CD14-positive monocyte (primary cell): ENCODE measurements around the gene TPK1. TPM values are rescaled to one million over a fixed set of nuclear protein-coding genes. Genes with fewer than 3 reads are reported as not detected.
A peak's percentile ranks its signal among the peaks of the same experiment; 100 is the strongest.
"Not testable (repeated sequence)": the region's sequence is repeated elsewhere in the genome, so short reads cannot be mapped to it uniquely, and the experiment has no call there.

Source experiments
- DNase-seq, 3 donors: peaks; one replicate each; pipeline ENCODE4 v3.0.0-alpha.2; 2011 to 2022
- H2AFZ ChIP-seq: 2 replicates; pipeline ENCODE4 v1.6.0; 2012; ENCODE audit warnings: mild to moderate bottlenecking, low read depth, low read length, inconsistent platforms; ENCODE audit not compliant: insufficient read depth, poor library complexity, severe bottlenecking
- H3K27ac ChIP-seq, 2 donors: 1 replicate in 1 of 2; 2 replicates in 1 of 2; pipeline ENCODE4 v1.5.1; 2012 to 2013; ENCODE audit warnings: low read length in 2 of 2, control low read depth in 1 of 2, inconsistent platforms in 1 of 2, low read depth in 1 of 2, mild to moderate bottlenecking in 1 of 2
- H3K27me3 ChIP-seq, 2 donors: one replicate each; pipeline versions ENCODE4 v1.6.0 to v1.6.1; 2011 to 2013; ENCODE audit warnings: low read length in 2 of 2; ENCODE audit not compliant: control insufficient read depth in 2 of 2, insufficient read depth in 2 of 2
- H3K36me3 ChIP-seq, 2 donors: replicated peaks in 1 of 2; 1 replicate in 1 of 2; 2 replicates in 1 of 2; pipeline versions ENCODE4 v1.5.1 to v1.6.1; 2012 to 2013; ENCODE audit warnings: low read length in 2 of 2, control low read depth in 1 of 2, inconsistent platforms in 1 of 2, mild to moderate bottlenecking in 1 of 2; ENCODE audit not compliant: insufficient read depth in 2 of 2, control insufficient read depth in 1 of 2
- H3K4me1 ChIP-seq, 2 donors: 1 replicate in 1 of 2; 2 replicates in 1 of 2; pipeline versions ENCODE4 v1.5.1 to v1.6.1; 2012 to 2013; ENCODE audit warnings: low read length in 2 of 2, control low read depth in 1 of 2, inconsistent platforms in 1 of 2, mild to moderate bottlenecking in 1 of 2, moderate library complexity in 1 of 2; ENCODE audit not compliant: insufficient read depth in 2 of 2, control insufficient read depth in 1 of 2
- H3K4me2 ChIP-seq: replicated peaks from 2 replicates; pipeline ENCODE3; 2012; ENCODE audit warnings: low read length, moderate library complexity, mild to moderate bottlenecking; ENCODE audit not compliant: poor library complexity, severe bottlenecking; ENCODE audit errors: extremely low read depth
- H3K4me3 ChIP-seq, 3 experiments: fragments of 200-600 bp in 1 of 3; sonication (generic) in 1 of 3; replicated peaks in 1 of 3; 1 replicate in 2 of 3; 2 replicates in 1 of 3; pipeline ENCODE4 v1.5.1; 2011 to 2013; ENCODE audit warnings: low read length in 3 of 3, mild to moderate bottlenecking in 3 of 3, control low read depth in 2 of 3, low read depth in 2 of 3, inconsistent platforms in 1 of 3, moderate library complexity in 1 of 3
- H3K79me2 ChIP-seq: 2 replicates; pipeline ENCODE4 v1.6.0; 2012; ENCODE audit warnings: mild to moderate bottlenecking, control low read depth, inconsistent platforms, low read length, moderate library complexity; ENCODE audit not compliant: insufficient read depth
- H3K9ac ChIP-seq: 2 replicates; pipeline ENCODE4 v1.6.0; 2017; ENCODE audit warnings: low read length, mild to moderate bottlenecking; ENCODE audit not compliant: insufficient read depth, poor library complexity, severe bottlenecking
- H3K9me3 ChIP-seq, 2 donors: replicated peaks in 1 of 2; 1 replicate in 1 of 2; 2 replicates in 1 of 2; pipeline versions ENCODE4 v1.5.1 to v1.6.1; 2012 to 2013; ENCODE audit warnings: low read length in 2 of 2, control low read depth in 1 of 2; ENCODE audit not compliant: control insufficient read depth in 1 of 2, insufficient read depth in 1 of 2
- H4K20me1 ChIP-seq: 2 replicates; pipeline ENCODE4 v1.6.0; 2012; ENCODE audit warnings: mild to moderate bottlenecking, low read length, control low read depth, moderate library complexity; ENCODE audit not compliant: insufficient read depth
- H3K27ac Mint-ChIP-seq, 7 donors: one replicate each; pipeline ENCODE4 v1.8.0; 2020; ENCODE audit warnings: mild to moderate bottlenecking in 7 of 7, mixed read lengths in 7 of 7, moderate library complexity in 6 of 7, inconsistent platforms in 2 of 7
- H3K27me3 Mint-ChIP-seq, 3 donors: one replicate each; pipeline ENCODE4 v1.8.0; 2021 to 2022; ENCODE audit warnings: low read depth in 3 of 3, mild to moderate bottlenecking in 3 of 3, mixed read lengths in 3 of 3, moderate library complexity in 3 of 3, inconsistent platforms in 1 of 3
- H3K36me3 Mint-ChIP-seq, 2 donors: one replicate each; pipeline ENCODE4 v1.8.0; 2020; ENCODE audit warnings: mixed read lengths in 2 of 2, inconsistent platforms in 1 of 2, mild to moderate bottlenecking in 1 of 2
- H3K4me1 Mint-ChIP-seq: one replicate; pipeline ENCODE4 v1.8.0; 2020; ENCODE audit warnings: mild to moderate bottlenecking, mixed read lengths
- H3K4me3 Mint-ChIP-seq, 2 donors: one replicate each; pipeline ENCODE4 v1.8.0; 2020; ENCODE audit warnings: mild to moderate bottlenecking in 2 of 2, mixed read lengths in 2 of 2, moderate library complexity in 1 of 2
- H3K9me3 Mint-ChIP-seq, 7 donors: one replicate each; pipeline ENCODE4 v1.8.0; 2020 to 2022; ENCODE audit warnings: mixed read lengths in 7 of 7, mild to moderate bottlenecking in 6 of 7, moderate library complexity in 6 of 7, inconsistent platforms in 2 of 7
- WGBS: methylation state at CpG from one replicate; pipeline ENCODE4 v1.1.5; 2013; ENCODE audit warnings: missing lambda C conversion rate; ENCODE audit not compliant: insufficient coverage; 5-methylcytosine and 5-hydroxymethylcytosine counted together
- intact Hi-C, 2 donors: fragments of 100-400 bp; cut with micrococcal nuclease; formaldehyde crosslinking; loops; one replicate each; pipeline versions ENCODE4 v1.15.0 to v1.15.1; 2023
- polyA plus RNA-seq, 3 donors: library from polyadenylated mRNA; depleted of rRNA in 1 of 3; unstranded in 2 of 3; stranded (reverse) in 1 of 3; fragments of 300-500 nt in 2 of 3; fragments of >200 nt in 1 of 3; fragmentation: Illumina TruSeq in 2 of 3; gene quantifications; 1 replicate in 2 of 3; 2 replicates in 1 of 3; pipeline ENCODE4 v1.2.3, GENCODE V29; 2012 to 2021
- TF ChIP-seq, protein P1 (sequence below): fragments of 200-600 bp; IDR thresholded peaks from one replicate; pipeline ENCODE4 v1.8.0; 2022; ENCODE audit warnings: antibody characterized with exemption, mild to moderate bottlenecking

The TPK1 gene
- polyA plus RNA-seq, 3 donors = 18.9 to 33.8 (median 33.1) TPM

DNA sequence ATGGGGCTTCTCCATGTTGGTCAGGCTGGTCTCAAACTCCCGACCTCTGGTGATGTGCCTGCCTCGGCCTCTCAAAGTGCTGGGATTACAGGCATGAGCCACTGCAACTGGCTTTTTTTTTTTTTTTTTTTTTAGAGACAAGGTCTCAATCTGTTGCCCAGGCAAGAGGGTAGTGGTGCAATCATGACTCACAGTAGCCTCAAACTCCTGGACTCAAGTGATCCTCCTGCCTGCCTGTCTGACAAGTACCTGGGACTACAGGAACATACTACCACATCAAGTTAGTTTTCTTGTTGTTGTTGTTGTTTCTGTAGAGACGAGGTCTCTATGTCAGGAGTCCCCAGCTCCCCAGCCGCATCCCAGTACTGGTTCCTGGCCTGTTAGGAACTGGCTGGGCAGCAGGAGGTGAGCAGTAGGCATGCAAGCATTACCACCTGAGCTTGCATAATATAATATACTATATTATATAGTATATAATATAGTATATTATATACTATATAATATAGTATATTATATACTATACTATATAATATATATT, 55.7 kb downstream of the TPK1 start:
- Histone ChIP-seq H3K4me1 (no peaks in the 10 kb centered on the region), H3K9me3 (no peaks in the 10 kb centered on the region), H3K79me2 (no peaks in the 10 kb centered on the region), H3K27ac (no peak overlapping the region), H3K4me2 (no peak overlapping the region), H2AFZ (no peak overlapping the region), H3K36me3 (no peaks in the 10 kb centered on the region), H3K4me3 (no peak overlapping the region), H3K27me3 (no peaks in the 10 kb centered on the region), H3K9ac (no peak overlapping the region), H4K20me1 (no peaks in the 10 kb centered on the region)
- no CpG with 5 or more reads among the region's 4 CpGs for WGBS
- no peaks in the 10 kb centered on the region for H3K36me3 Mint-ChIP-seq
- TF ChIP-seq, protein P1, sequence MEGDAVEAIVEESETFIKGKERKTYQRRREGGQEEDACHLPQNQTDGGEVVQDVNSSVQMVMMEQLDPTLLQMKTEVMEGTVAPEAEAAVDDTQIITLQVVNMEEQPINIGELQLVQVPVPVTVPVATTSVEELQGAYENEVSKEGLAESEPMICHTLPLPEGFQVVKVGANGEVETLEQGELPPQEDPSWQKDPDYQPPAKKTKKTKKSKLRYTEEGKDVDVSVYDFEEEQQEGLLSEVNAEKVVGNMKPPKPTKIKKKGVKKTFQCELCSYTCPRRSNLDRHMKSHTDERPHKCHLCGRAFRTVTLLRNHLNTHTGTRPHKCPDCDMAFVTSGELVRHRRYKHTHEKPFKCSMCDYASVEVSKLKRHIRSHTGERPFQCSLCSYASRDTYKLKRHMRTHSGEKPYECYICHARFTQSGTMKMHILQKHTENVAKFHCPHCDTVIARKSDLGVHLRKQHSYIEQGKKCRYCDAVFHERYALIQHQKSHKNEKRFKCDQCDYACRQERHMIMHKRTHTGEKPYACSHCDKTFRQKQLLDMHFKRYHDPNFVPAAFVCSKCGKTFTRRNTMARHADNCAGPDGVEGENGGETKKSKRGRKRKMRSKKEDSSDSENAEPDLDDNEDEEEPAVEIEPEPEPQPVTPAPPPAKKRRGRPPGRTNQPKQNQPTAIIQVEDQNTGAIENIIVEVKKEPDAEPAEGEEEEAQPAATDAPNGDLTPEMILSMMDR = no peak
- H3K4me1 Mint-ChIP-seq = no peaks in the 10 kb centered on the region
- intact Hi-C loops = no loop called here
- H3K27ac Mint-ChIP-seq = no peak overlapping the region
- H3K9me3 Mint-ChIP-seq = peaks cover 0 to 4% (median 0%) of the 10 kb centered on the region in 7 donors
- no peak overlapping the region for H3K4me3 Mint-ChIP-seq
- no peaks in the 10 kb centered on the region for H3K27me3 Mint-ChIP-seq
- no peak for DNase-seq

DNA sequence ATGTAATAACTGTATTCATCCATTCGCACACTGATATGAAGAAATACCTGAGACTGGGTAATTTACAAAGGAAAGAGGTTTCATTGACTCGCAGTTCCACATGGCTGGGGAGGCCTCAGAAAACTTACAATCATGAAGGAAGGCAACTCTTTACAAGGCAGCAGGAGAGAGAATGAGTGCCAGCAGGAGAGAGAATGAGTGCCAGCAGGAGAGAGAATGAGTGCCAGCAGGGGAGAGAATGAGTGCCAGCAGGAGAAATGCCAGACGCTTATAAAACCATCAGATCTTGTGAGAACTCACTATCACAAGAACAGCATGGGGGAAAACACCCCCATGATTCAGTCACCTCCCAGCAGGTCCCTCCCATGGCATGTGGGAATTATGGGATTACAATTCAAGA, 58.0 kb downstream of the TPK1 start:
- intact Hi-C loops, H3K27me3 Mint-ChIP-seq, H3K9me3 ChIP-seq, H3K4me1 ChIP-seq, DNase-seq, H3K36me3 ChIP-seq, H2AFZ ChIP-seq, H3K4me3 Mint-ChIP-seq, H3K36me3 Mint-ChIP-seq, H3K4me3 ChIP-seq, H3K4me2 ChIP-seq, H4K20me1 ChIP-seq, H3K4me1 Mint-ChIP-seq, H3K27me3 ChIP-seq, H3K9me3 Mint-ChIP-seq, H3K9ac ChIP-seq, H3K27ac ChIP-seq, H3K79me2 ChIP-seq: not testable (repeated sequence)
- 100% methylated on average over 2 of the region's 3 CpGs for WGBS
- H3K27ac Mint-ChIP-seq = peak overlapping the region in 1 of 7 donors; percentile 40
